Adipocyte (in vitro differentiated cells): ENCODE data around the gene EARS2.
"Not testable (repeated sequence)": the region's sequence is repeated elsewhere in the genome, so short reads cannot be mapped to it uniquely, and the experiment has no call there.

Source experiments
- DNase-seq: peaks from one replicate; pipeline ENCODE4 v3.0.0-alpha.2; 2015; ENCODE audit warnings: low read depth
- H3K27me3 ChIP-seq: replicated peaks from 2 replicates; pipeline ENCODE4 v1.7.0; 2013; ENCODE audit warnings: mild to moderate bottlenecking, low read length, moderate library complexity; ENCODE audit not compliant: control insufficient read depth, insufficient read depth
- H3K36me3 ChIP-seq: 2 replicates; pipeline ENCODE4 v1.7.0; 2013; ENCODE audit warnings: low read length, mild to moderate bottlenecking, moderate library complexity; ENCODE audit not compliant: control insufficient read depth, insufficient read depth, severe bottlenecking
- H3K4me1 ChIP-seq: 2 replicates; pipeline ENCODE4 v1.7.0; 2013; ENCODE audit warnings: mild to moderate bottlenecking, low read length, moderate library complexity; ENCODE audit not compliant: control insufficient read depth, insufficient read depth
- H3K4me3 ChIP-seq: 2 replicates; pipeline ENCODE4 v1.7.0; 2013; ENCODE audit warnings: mild to moderate bottlenecking, low read length, moderate library complexity
- H3K9ac ChIP-seq: 2 replicates; pipeline ENCODE4 v1.7.0; 2013; ENCODE audit warnings: mild to moderate bottlenecking, low read length, moderate library complexity
- H3K9me3 ChIP-seq: 2 replicates; pipeline ENCODE4 v1.7.0; 2013; ENCODE audit warnings: mild to moderate bottlenecking, low read length, moderate library complexity; ENCODE audit not compliant: control insufficient read depth

The EARS2 gene

DNA sequence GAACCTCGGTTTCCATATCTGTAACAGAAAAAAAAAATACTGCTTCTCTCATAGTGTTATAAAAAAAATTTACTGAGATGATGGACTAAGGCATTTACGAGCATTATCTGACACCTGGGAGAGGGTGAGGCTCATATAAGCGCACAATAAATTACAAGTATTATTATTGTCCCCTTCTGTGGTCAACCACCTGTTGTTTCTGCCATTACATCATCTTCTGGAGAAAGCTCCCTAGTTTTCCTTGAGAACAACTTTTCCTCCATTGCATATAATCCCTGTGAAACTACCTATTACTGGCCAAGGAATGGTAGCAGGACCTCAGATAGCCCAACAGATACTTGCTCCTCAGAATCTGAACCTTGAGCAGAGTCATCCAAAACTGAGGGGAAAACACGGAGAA lies 35.2 kb downstream of the EARS2 start:
- DNase-seq: no peak
- no peaks in the 10 kb centered on the region for H3K4me1 ChIP-seq
- peaks cover 47% of the 10 kb centered on the region for H3K36me3 ChIP-seq
- H3K27me3 ChIP-seq: no peaks in the 10 kb centered on the region
- no peaks in the 10 kb centered on the region for H3K9me3 ChIP-seq
- no peak overlapping the region for H3K9ac ChIP-seq
- no peak overlapping the region for H3K4me3 ChIP-seq

DNA sequence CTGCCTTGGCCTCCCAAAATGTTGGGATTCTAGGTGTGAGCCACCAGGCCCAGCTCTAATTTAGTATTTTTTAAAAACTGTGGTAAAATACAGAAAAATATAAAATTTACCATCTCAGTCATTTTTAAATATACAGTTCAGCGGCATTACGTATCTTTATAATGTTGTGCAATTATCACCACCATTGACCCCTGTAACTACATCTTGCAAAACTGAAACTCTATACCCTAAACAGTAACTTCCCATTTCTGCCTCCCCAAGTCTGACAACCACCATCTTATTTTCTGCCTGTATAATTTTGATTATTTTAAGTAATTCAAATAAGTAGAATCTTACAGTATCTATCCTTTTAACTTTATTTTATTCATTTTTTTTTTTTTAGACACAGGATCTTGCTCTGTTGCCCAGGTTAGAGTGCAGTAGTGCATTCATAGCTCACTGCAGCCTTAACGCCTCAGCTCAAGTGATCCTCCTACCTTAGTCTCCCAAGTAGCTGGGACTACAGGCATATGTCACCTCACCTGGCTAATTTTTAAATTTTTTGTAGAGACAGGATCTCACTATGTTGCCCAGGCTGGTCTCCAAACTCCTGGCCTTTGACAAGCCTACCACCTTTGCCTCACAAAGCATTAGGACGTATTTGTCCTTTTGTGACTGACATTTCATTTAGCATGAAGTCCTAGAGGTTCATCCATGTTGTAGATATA lies 36.0 kb downstream of the EARS2 start:
- Histone ChIP-seq H3K9me3 (no peaks in the 10 kb centered on the region), H3K27me3 (no peaks in the 10 kb centered on the region), H3K9ac (no peak overlapping the region), H3K4me3 (no peak overlapping the region), H3K4me1 (no peaks in the 10 kb centered on the region), H3K36me3 (peaks cover 46% of the 10 kb centered on the region)
- no peak for DNase-seq

- H3K4me1 ChIP-seq: no peaks in the 10 kb centered on the region
- H3K36me3 ChIP-seq: peaks cover 46% of the 10 kb centered on the region
- H3K27me3 ChIP-seq: no peaks in the 10 kb centered on the region
- DNase-seq: no peak
- H3K9ac ChIP-seq: no peak overlapping the region
- H3K4me3 ChIP-seq: no peak overlapping the region
- no peaks in the 10 kb centered on the region for H3K9me3 ChIP-seq
These were observed 36.6 kb downstream of the EARS2 start for GRCh38 chr16:23520500-23520899.

DNA sequence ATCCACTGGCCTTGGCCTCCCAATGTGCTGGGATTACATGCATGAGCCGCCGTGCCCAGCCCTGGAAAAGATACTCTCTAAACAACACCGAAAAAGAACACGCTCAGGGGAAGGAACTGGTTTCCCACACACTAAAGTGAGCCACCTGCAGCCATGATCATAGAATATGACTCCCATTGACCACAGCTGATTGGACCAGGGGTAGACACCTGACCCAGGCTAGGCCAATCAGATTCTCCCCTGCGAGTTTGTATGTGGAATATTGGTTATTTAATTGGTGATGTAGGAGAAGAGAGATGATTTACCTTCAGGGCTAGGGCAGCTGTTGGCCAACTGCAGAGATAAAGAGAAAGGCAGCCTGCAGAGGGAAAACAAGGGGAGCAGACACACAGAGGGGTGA lies 37.9 kb downstream of the EARS2 start:
- Histone ChIP-seq H3K27me3 (no peaks in the 10 kb centered on the region), H3K9ac (no peak overlapping the region)

GRCh38 chr16:23518435-23518891 lies 38.7 kb downstream of the EARS2 start:
- Histone ChIP-seq H3K9me3 (no peaks in the 10 kb centered on the region), H3K27me3 (no peaks in the 10 kb centered on the region), H3K4me1 (no peaks in the 10 kb centered on the region), H3K9ac (no peak overlapping the region), H3K4me3 (no peak overlapping the region), H3K36me3 (peaks cover 31% of the 10 kb centered on the region)
- peak; percentile 16 for DNase-seq

More for the DNA sequence above, 37.9 kb downstream of the EARS2 start:
- no peak for DNase-seq
- no peaks in the 10 kb centered on the region for H3K9me3 ChIP-seq
- no peak overlapping the region for H3K4me3 ChIP-seq
- peaks cover 40% of the 10 kb centered on the region for H3K36me3 ChIP-seq
- H3K4me1 ChIP-seq: no peaks in the 10 kb centered on the region

- Histone ChIP-seq H3K9me3 (no peaks in the 10 kb centered on the region), H3K4me3 (no peak overlapping the region), H3K36me3 (peaks cover 12% of the 10 kb centered on the region), H3K27me3 (no peaks in the 10 kb centered on the region), H3K4me1 (no peaks in the 10 kb centered on the region), H3K9ac (no peak overlapping the region)
- no peak for DNase-seq
These were observed 40.6 kb downstream of the EARS2 start for GRCh38 chr16:23516366-23517137.

DNA sequence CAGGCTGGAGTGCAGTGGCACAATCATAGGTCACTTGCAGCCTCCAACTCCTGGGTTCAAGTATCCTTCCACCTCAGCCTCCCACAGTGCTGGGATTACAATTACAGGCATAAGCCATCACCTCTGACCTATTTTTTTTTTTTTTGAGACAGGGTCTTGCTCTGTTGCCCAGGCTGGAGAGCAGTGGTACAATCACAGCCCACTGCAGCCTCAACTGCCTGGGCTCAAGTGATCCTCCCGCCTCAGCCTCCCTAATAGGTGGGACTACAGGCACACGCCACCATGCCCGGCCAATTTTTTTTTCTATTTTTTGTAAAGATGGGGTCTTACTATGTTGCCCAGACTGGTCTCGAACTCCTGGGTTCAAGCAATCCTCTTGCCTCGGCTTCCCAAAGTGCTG lies 41.3 kb downstream of the EARS2 start:
- peaks cover 12% of the 10 kb centered on the region for H3K36me3 ChIP-seq
- no peak overlapping the region for H3K9ac ChIP-seq
- no peaks in the 10 kb centered on the region for H3K4me1 ChIP-seq
- no peak for DNase-seq
- no peaks in the 10 kb centered on the region for H3K9me3 ChIP-seq
- H3K27me3 ChIP-seq: no peaks in the 10 kb centered on the region
- no peak overlapping the region for H3K4me3 ChIP-seq

DNA sequence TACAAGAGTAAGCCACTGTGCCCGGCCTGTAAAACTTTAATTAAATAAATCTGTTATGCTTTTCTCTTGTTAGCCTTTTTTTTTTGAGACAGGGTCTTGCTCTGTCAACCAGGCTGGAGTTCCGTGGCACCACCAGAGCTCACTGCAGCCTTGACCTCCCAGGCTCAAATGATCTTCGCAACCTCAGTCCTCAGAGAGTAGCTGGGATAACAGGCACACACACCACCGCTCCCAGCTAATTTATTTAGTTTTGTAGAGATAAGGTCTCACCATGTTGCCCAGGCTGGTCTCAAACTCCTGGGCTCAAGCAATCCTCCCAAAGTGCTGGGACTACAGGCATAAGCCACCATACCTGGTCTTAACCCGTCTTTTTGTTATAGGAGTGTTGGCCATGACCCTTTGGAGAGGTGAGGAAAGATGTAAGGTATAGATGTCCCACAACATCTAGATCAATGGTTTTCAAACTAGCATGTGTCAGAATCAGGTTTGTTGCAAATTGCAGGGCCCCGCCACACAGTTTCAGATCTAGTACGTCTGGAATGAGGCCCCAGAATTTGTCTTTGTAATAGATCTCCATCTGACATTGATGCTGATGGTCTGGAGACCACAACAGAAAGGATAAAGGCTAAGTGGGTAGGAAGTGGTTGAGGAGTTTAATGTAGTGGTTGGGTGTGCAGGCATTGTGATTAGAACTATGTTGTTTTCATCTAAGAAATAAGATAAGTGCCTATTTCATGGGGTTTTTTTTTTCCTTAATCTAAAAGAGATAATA lies 42.6 kb downstream of the EARS2 start:
- H3K4me3 ChIP-seq: no peak overlapping the region
- H3K9ac ChIP-seq: no peak overlapping the region
- H3K27me3 ChIP-seq: no peaks in the 10 kb centered on the region
- H3K9me3 ChIP-seq: no peaks in the 10 kb centered on the region
- peaks cover 2% of the 10 kb centered on the region for H3K4me1 ChIP-seq
- H3K36me3 ChIP-seq: peaks cover 7% of the 10 kb centered on the region
- DNase-seq: no peak

DNA sequence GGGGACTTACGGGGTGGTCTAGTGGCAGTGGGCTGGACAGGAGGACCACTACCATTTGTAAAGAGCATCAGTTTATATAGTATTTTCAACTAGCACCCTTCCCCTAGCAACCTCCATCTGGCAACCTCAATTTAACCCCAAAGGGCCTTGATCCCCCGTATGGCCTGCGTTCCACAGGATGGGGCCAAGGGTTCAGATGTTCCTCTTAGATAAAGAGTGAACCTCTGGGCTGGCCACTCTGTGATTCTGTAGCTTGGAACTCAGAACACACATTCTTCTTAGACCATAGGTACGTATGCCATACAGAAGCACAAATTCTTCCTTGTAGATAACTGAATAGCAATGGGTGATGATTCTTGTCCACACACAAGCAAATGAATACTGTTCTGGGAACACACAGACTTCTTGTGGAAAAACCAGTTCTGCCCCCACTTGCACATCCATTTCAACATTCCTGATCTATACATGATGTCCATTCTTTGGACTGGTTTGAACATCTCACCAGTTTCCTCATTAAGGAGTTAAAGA lies 44.9 kb downstream of the EARS2 start:
- no peaks in the 10 kb centered on the region for H3K9me3 ChIP-seq
- peaks cover 10% of the 10 kb centered on the region for H3K4me1 ChIP-seq
- H3K4me3 ChIP-seq: no peak overlapping the region
- no peak for DNase-seq
- H3K36me3 ChIP-seq: peaks cover 3% of the 10 kb centered on the region
- no peaks in the 10 kb centered on the region for H3K27me3 ChIP-seq
- H3K9ac ChIP-seq: no peak overlapping the region

DNA sequence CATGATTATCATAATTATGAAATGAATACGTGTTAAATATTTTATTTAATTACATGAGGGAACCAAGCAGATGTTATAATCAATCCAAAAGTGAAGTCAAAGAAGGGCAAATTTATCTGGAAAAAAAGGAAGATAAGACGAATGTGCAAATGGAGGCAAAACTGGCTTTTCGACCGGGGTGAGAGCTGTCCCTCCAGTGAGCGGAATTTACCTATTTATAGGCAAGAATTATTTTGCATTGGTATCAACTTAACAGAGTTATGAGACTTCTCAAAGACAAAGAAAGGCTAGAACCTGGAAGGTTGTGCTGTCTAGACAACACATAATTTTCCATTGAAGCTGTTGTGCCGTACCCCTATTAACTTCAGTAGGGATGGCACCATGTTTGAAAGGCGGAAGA lies 45.4 kb downstream of the EARS2 start:
- Histone ChIP-seq H3K4me1 (peaks cover 10% of the 10 kb centered on the region), H3K9me3 (no peaks in the 10 kb centered on the region), H3K27me3 (no peaks in the 10 kb centered on the region), H3K9ac (no peak overlapping the region), H3K4me3 (no peak overlapping the region), H3K36me3 (peaks cover 3% of the 10 kb centered on the region)
- DNase-seq: no peak

GRCh38 chr16:23510915-23511270 lies 46.3 kb downstream of the EARS2 start:
- not testable (repeated sequence) for H3K36me3 ChIP-seq, DNase-seq, H3K27me3 ChIP-seq, H3K9me3 ChIP-seq
- peak overlapping the region; percentile 74 for H3K9ac ChIP-seq
- H3K4me3 ChIP-seq: peak overlapping the region; percentile 82
- H3K4me1 ChIP-seq: peaks cover 15% of the 10 kb centered on the region
